NCI-H1092 treated with DMSO at 0.1 percent for 48 hours (cell line): ENCODE results near the gene RAI1.

Experiments used
- DNase-seq: peaks from one replicate; lab custom pipeline; 2025; lab: John Stamatoyannopoulos, UW

RAI1 gene

GRCh38 chr17:17732892-17733670 lies 51.8 kb downstream of the RAI1 start:
- no peak for DNase-seq

GRCh38 chr17:17736205-17737183 lies 55.2 kb downstream of the RAI1 start:
- DNase-seq, result no peak

GRCh38 chr17:17737961-17738894 lies 57.0 kb downstream of the RAI1 start:
- no peak for DNase-seq

GRCh38 chr17:17738901-17739300 lies 57.6 kb downstream of the RAI1 start:
- DNase-seq, result no peak

- DNase-seq, result no peak
Measured at GRCh38 chr17:17739388-17740066, 58.3 kb downstream of the RAI1 start.

GRCh38 chr17:17740615-17741348 lies 59.5 kb downstream of the RAI1 start:
- DNase-seq, result no peak

GRCh38 chr17:17741349-17742023 lies 60.2 kb downstream of the RAI1 start:
- DNase-seq, result no peak

- DNase-seq, result no peak
Measured at GRCh38 chr17:17742133-17742621, 60.9 kb downstream of the RAI1 start.

- DNase-seq, result no peak
Measured at GRCh38 chr17:17742688-17743390, 61.6 kb downstream of the RAI1 start.

GRCh38 chr17:17743391-17744112 lies 62.3 kb downstream of the RAI1 start:
- no peak for DNase-seq

GRCh38 chr17:17744116-17744515 lies 62.9 kb downstream of the RAI1 start:
- DNase-seq, result no peak

GRCh38 chr17:17745476-17746455 lies 64.5 kb downstream of the RAI1 start:
- peak; percentile 38 for DNase-seq

- DNase-seq, result no peak
Measured at GRCh38 chr17:17748179-17748578, 66.9 kb downstream of the RAI1 start.

GRCh38 chr17:17748604-17749003 lies 67.3 kb downstream of the RAI1 start:
- peak; percentile 22 for DNase-seq

- DNase-seq, result peak; percentile 48
Measured at GRCh38 chr17:17749025-17749772, 67.9 kb downstream of the RAI1 start.

GRCh38 chr17:17749921-17750320 lies 68.7 kb downstream of the RAI1 start:
- DNase-seq, result peak; percentile 5
